ES-I3 (cell line): Measurements from ENCODE around the gene CLIP2.
A peak's percentile ranks its signal among the peaks of the same experiment; 100 is the strongest.

Experiments used
- H3K36me3 ChIP-seq: 2 replicates; pipeline ENCODE4 v1.6.1; 2013; ENCODE audit warnings: mild to moderate bottlenecking, low read length, control low read depth, moderate library complexity; ENCODE audit not compliant: insufficient read depth
- H3K4me1 ChIP-seq: 2 replicates; pipeline ENCODE4 v1.6.1; 2013; ENCODE audit warnings: mild to moderate bottlenecking, control low read depth, low read length; ENCODE audit not compliant: insufficient read depth
- H3K9ac ChIP-seq: 2 replicates; pipeline ENCODE4 v1.6.1; 2013; ENCODE audit warnings: low read depth, mild to moderate bottlenecking, low read length, moderate library complexity
- H3K9me3 ChIP-seq: 2 replicates; pipeline ENCODE4 v1.6.1; 2013; ENCODE audit warnings: mild to moderate bottlenecking, low read length, moderate library complexity; ENCODE audit not compliant: control insufficient read depth, insufficient read depth

Gene CLIP2

GRCh38 chr7:74262639-74263398 lies 26.4 kb upstream of the CLIP2 start:
- Histone ChIP-seq H3K9me3 (no peaks in the 10 kb centered on the region), H3K36me3 (no peaks in the 10 kb centered on the region), H3K4me1 (no peaks in the 10 kb centered on the region; the same call in 1 of the 2 replicates), H3K9ac (no peak overlapping the region)

GRCh38 chr7:74263399-74264120 lies 25.6 kb upstream of the CLIP2 start:
- Histone ChIP-seq H3K4me1 (peaks cover 4% of the 10 kb centered on the region), H3K36me3 (no peaks in the 10 kb centered on the region), H3K9ac (no peak overlapping the region), H3K9me3 (no peaks in the 10 kb centered on the region)

GRCh38 chr7:74266191-74266963 lies 22.8 kb upstream of the CLIP2 start:
- H3K9me3 ChIP-seq: no peaks in the 10 kb centered on the region

GRCh38 chr7:74267756-74268565 lies 21.2 kb upstream of the CLIP2 start:
- Histone ChIP-seq H3K36me3 (no peaks in the 10 kb centered on the region), H3K9me3 (no peaks in the 10 kb centered on the region), H3K9ac (no peak overlapping the region), H3K4me1 (peaks cover 13% of the 10 kb centered on the region)

More at GRCh38 chr7:74266191-74266963, 22.8 kb upstream of the CLIP2 start:
- Histone ChIP-seq H3K36me3 (no peaks in the 10 kb centered on the region), H3K9ac (no peak overlapping the region), H3K4me1 (peaks cover 4% of the 10 kb centered on the region)

GRCh38 chr7:74269757-74270277 lies 19.4 kb upstream of the CLIP2 start:
- Histone ChIP-seq H3K4me1 (peaks cover 13% of the 10 kb centered on the region), H3K9ac (peak overlapping the region; percentile 34; the same call in 1 of the 2 replicates), H3K36me3 (no peaks in the 10 kb centered on the region), H3K9me3 (no peaks in the 10 kb centered on the region)

- no peak overlapping the region for H3K9ac ChIP-seq
- peaks cover 20% of the 10 kb centered on the region for H3K4me1 ChIP-seq
- H3K9me3 ChIP-seq: no peaks in the 10 kb centered on the region
- no peaks in the 10 kb centered on the region for H3K36me3 ChIP-seq
These were observed 17.5 kb upstream of the CLIP2 start for GRCh38 chr7:74271742-74272141.

GRCh38 chr7:74272305-74273038 lies 16.7 kb upstream of the CLIP2 start:
- H3K9ac ChIP-seq: no peak overlapping the region
- H3K36me3 ChIP-seq: no peaks in the 10 kb centered on the region
- H3K4me1 ChIP-seq: peaks cover 21% of the 10 kb centered on the region
- no peaks in the 10 kb centered on the region for H3K9me3 ChIP-seq

GRCh38 chr7:74275401-74275881 lies 13.8 kb upstream of the CLIP2 start:
- Histone ChIP-seq H3K9me3 (no peaks in the 10 kb centered on the region), H3K36me3 (no peaks in the 10 kb centered on the region), H3K4me1 (peaks cover 29% of the 10 kb centered on the region; the same call in 1 of the 2 replicates), H3K9ac (no peak overlapping the region)

- peaks cover 29% of the 10 kb centered on the region; the same call in 1 of the 2 replicates for H3K4me1 ChIP-seq
- no peaks in the 10 kb centered on the region for H3K36me3 ChIP-seq
- no peak overlapping the region for H3K9ac ChIP-seq
- no peaks in the 10 kb centered on the region for H3K9me3 ChIP-seq
These were observed 11.6 kb upstream of the CLIP2 start for GRCh38 chr7:74277636-74278035.

- Histone ChIP-seq H3K36me3 (no peaks in the 10 kb centered on the region), H3K4me1 (peaks cover 33% of the 10 kb centered on the region), H3K9ac (no peak overlapping the region), H3K9me3 (no peaks in the 10 kb centered on the region)
These were observed 8.2 kb upstream of the CLIP2 start for GRCh38 chr7:74280985-74281384.

- Histone ChIP-seq H3K9me3 (no peaks in the 10 kb centered on the region), H3K4me1 (peaks cover 29% of the 10 kb centered on the region), H3K9ac (no peak overlapping the region), H3K36me3 (no peaks in the 10 kb centered on the region)
These were observed 6.3 kb upstream of the CLIP2 start for GRCh38 chr7:74282748-74283459.

GRCh38 chr7:74283858-74284447 lies 5.3 kb upstream of the CLIP2 start:
- Histone ChIP-seq H3K9ac (no peak overlapping the region), H3K36me3 (no peaks in the 10 kb centered on the region), H3K4me1 (peaks cover 31% of the 10 kb centered on the region)

More at GRCh38 chr7:74283858-74284447, 5.3 kb upstream of the CLIP2 start:
- H3K9me3 ChIP-seq: no peaks in the 10 kb centered on the region
